ENCODE measurements around the gene ESRP2.

The ESRP2 gene

GRCh38 chr16:68263559-68264127 is 27.7 kb upstream of the ESRP2 start:
- no peak for DNase-seq

GRCh38 chr16:68259007-68259825 is 23.3 kb upstream of the ESRP2 start:
- no peak for DNase-seq

DNA sequence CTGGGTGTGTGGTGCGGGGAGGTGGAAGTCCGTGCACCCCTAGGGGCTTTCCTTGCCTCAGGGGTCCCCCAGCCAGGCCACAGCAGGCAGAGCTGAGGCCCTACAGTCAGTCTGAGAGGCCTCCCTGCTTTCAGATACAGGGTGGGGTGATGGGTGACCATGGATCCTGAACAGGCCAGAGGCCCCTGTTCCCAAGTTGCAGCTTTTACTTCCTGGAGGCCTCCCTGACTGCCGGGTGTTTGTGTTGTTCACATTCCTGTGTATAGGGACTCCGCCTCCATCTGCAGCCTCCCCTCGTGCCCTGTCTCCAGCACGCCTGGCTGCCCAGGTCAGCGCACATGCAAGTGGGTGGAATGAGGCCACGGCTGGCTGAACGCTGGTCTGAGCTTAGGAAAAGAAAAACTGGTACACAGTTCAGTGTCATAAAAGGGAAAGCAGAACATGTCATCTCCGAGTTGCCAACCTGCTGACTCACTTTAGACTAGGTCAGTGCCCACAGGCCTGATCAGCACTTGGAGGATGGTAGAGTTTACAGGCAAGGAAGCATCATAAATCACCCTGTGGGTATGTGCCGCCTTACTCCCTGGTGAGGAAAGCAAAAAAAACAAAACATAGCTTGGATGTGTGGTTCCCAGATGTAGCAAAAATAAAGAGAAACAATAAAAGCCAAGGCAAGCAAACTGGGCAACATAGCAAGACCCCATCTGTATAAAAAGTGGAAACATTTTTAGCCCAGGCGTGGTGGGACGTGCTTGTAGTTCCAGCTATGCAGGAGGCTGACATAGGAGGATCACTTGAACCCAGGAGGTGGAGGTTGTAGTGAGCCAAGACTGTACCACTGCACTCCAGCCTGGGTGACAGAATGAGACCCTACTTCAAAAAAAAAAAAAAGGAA is 22.2 kb upstream of the ESRP2 start:
- no peak for DNase-seq

GRCh38 chr16:68257251-68257905 is 21.5 kb upstream of the ESRP2 start:
- DNase-seq, result peak; percentile 42

DNA sequence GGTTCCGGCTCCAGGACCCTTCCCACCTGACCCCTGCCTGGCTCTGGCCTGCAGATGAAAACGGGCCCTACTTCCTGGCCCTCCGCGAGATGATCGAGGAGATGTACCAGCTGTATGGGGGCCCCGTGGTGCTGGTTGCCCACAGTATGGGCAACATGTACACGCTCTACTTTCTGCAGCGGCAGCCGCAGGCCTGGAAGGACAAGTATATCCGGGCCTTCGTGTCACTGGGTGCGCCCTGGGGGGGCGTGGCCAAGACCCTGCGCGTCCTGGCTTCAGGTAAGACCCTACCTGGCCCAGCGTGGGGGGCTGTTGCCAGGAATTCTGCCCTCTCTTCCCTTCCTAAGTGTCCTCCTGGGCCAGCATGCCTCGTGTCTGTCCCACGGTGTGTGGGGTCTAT is 19.8 kb upstream of the ESRP2 start:
- no peak for DNase-seq

- no peak for DNase-seq
Measured at GRCh38 chr16:68253721-68254120, 17.8 kb upstream of the ESRP2 start.

DNA sequence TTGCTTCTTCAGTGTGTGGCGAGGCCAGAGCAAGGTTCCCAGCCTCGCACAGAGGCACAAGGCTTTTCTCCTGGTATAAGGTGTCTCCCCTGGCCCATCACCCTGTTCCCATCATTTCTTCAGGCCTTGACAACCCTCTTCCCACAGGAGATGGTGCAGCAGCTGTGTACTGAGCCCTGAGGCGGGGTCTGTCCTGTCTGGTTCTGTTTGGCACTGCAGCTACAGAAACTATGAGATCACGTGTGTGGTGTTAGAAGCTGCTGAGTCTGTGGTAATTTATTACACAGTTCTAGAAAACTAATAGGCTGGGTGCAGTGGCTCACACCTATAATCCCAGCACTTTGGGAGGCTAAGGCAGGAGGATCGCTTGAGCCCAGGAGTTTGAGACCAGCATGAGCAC is 16.5 kb upstream of the ESRP2 start:
- no peak for DNase-seq

- DNase-seq, result no peak
Measured at GRCh38 chr16:68251832-68252231, 15.9 kb upstream of the ESRP2 start.

- DNase-seq, result no peak
Measured at GRCh38 chr16:68250951-68251350, 15.0 kb upstream of the ESRP2 start.

- no peak for DNase-seq
Measured at GRCh38 chr16:68249371-68249770, 13.4 kb upstream of the ESRP2 start.

DNA sequence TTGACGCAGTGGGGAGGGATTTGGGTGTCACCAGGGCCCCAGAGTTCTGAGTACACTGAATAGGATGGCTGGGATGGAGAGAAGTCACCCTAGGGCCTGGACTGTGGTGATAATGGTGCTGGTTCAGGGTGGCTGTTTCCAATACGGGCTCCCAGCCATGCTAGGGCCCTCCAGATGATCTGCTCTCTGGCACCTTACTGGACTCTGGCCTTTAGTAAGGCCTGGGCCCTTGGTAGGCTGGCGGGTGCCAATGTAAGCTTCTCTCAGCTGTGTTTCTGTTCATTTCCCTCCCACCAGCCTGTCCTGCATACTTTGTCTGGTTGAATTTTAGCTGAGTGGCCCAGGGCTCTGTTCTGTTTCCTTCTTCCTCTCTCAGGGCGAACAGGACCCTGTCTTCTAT is 12.0 kb upstream of the ESRP2 start:
- DNase-seq, result no peak

DNA sequence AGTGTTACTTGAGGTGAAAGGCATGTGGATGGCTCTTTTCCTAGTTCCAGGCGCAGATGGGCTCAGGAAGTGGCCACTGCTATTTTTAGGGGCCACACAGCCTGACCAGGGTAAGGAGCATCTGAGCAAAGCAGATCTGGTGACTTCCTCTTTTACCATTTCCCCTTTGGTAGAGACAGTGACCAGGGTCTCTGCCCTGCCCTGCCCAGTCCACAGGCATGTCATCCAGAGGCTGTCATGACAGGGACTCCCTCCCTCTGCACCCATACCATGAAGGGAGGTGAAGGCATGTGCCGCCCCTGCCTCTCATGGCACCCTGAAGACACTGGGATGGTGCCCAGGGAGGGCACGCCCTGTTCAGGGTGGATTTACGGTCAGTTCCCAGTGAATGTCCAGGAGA is 11.5 kb upstream of the ESRP2 start:
- no peak for DNase-seq

- DNase-seq, result no peak
Measured at GRCh38 chr16:68246666-68247065, 10.7 kb upstream of the ESRP2 start.

DNA sequence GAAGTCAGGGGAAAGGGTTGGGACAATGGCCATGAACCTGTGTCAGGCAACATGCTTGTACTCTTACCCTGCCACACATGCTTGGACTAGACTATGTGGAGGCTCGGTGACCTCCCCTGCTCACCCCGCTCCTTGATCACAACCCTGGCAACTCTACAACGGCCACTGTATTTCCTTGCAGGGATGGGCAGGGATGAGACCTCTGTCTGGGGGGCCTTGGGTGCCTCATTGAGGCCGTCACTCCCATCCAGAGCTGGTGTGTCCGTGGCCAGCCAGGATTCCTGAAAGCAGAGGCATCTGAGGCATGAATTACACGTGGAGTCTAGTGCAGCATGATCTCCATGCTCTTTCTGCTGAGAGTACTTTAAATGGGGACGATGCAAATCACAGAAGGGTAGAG is 10.2 kb upstream of the ESRP2 start:
- DNase-seq, result no peak

DNA sequence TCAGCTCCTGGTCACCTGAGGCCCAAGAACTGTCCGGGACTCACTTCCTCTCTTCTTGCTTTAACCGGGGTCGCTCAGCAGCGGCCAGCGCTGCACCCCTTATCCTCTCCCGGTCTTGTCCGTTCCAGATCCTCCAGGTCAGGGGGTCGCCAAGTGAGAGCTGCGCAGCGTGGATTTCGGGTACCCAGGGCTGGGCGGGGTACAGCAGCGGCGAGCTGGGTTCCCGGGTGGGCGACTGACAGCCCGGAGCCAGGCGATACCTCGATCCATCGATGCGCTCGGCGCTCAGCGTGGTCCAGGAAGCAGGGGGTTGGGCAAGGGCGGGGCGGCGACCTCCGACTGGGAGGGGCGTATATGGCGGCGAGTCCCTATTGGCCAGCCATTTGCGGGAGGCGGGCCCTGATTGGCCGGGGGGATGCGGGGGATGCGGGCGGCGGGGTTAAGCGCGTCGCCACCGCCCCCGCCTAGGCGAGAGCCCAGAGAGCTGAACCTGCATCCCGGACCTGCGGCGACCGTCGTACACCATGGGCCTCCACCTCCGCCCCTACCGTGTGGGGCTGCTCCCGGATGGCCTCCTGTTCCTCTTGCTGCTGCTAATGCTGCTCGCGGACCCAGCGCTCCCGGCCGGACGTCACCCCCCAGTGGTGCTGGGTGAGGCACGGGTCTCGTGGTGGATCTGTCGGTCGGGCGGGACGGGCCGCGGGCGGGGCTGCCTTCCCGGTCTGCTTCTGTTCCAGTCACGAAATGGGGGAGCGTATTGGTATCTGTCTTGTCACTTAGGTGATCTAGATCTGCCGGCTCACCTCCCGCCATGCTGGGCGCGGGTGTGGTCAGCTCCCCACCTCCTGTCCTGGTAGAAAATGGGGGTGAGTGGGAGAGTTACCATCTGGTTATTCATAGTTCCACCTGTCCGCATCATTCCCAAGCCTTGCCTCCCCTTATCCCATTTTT is 9.3 kb upstream of the ESRP2 start, which contains the start of gene PLA2G15:
TSS of gene PLA2G15 (plus strand) at position 471 of the 951 bp plus-strand sequence. CDS start at position 525, 54 bp downstream.
- DNase-seq, result peak; percentile 90

GRCh38 chr16:68244481-68244902 is 8.6 kb upstream of the ESRP2 start:
- DNase-seq, result no peak

DNA sequence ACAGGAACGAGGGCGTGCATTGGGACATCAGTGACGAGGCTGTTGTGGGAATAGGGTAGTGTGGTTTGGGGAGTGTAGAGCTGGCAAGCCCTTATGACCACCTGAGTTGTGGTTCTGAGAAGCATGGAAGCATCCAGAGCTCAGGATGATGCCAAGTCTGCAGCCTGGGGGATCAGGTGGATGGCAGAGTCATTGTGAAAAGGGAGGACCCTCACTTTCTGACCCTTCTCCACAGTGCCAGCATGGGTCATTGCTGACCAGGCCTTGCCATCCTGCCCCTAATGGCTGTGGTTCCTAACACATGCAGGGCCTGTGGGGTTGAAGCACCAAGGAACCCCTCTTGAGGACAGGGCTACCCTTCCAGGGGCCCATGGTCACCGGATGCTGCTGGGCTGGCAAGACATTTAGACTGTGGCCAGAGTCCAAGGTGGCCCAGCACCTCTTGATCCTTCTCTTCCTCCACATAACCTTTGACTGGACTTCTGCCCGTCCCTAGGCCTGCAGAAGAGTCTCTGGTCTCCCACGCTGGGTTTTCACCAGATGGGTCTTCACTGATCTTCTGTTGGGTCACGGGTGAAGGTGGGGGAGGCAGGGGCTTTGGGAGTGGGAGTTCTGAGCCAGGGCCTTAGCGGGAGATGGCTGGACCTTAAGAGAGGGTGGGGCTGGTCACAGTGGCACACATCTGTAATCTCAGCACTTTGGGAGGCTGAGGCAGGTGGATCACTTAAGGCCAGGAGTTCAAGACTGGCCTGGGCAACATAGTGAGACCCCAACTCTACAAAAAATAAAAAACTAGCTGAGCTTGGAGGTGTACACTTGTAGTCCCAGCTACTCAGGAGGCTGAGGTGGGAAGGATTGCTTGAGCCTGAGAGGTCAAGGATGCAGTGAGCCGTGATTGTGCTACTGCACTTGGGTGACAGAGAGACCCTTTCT is 7.3 kb upstream of the ESRP2 start:
- DNase-seq, result no peak

DNA sequence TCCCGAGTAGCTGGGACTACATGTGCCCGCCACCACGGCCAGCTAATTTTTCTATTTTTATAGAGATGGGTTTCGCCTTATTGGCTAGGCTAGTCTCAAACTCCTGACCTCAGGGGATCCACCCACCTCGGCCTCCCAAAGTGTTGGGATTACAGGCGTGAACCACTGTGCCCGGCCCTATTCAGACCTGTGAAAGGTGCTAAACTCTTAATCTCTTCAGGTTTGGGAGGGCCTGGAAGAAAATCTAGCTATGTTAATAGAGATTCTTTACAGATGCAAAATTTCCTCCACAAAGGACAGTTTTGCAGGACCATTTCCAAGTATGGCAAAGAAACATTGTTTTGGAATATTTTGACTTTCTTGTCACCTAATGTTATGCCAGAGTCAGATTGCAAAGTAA is 6.2 kb upstream of the ESRP2 start:
- no peak for DNase-seq

DNA sequence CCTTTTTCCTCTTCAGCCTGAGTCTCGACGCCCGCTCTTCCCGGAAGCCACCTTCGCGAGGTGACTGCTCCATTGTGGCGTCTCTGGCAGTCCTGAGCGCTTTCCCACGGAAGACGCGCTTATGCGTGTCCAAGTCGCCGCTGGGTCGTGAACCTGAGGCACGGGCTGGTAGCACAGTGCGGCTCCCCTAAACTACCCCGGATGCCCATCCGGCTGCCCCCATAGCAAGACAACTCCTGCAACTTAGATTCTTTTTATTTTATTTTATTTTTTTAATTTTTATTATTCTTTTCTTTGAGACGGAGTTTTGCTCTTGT is 2.1 kb upstream of the ESRP2 start:
- DNase-seq, result no peak

DNA sequence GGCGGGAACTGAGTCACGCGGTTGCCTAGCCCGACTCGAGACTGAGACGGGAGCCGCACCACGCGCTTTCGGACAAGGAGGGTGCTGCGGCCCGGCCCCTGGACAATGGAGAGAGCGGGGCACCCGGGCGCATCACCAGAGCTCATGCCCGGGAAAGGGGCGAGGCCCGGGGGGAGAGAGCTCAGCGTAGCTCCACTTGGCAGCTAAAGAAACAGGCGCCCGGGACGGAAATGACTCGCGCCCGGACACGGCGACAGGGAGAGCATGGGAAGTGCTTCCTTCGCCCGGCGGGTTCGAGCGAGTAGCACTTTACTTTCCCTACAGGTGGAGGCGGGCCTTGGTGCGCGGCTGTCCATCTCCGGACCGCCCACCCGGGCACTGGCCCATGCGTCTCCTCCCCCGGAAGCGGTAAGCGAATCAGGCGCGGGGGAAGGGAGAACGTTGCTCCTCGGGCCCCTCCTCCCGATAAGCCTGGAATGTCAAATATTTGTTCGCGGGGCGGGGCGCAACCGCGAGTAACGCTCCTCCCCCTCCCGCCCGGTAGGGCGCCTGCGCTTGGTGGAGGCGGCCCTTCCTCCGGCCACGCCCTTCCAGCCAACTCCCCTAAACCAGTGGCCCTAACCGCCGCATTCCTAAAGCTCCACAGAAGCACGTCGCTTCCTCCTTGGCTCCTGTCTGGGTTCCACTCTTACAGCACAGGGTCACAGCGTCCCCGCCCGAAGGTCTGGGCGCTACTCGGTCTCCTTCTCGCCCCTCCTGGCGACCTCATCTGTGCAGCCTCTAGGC is 1.5 kb upstream of the ESRP2 start:
- DNase-seq, result peak; percentile 94
